HG03280 (cell line): Measurements from ENCODE around the gene MROH2A.

Experiments
- ATAC-seq: cut with Tn5 transposase; IDR thresholded peaks from one replicate; pipeline ENCODE4 v1.9.1; 2021; ENCODE audit warnings: mild to moderate bottlenecking, moderate library complexity; ENCODE audit not compliant: unreplicated experiment

MROH2A gene

GRCh38 chr2:233799087-233799665, 21.0 kb downstream of the MROH2A start:
- no peak for ATAC-seq

- no peak for ATAC-seq
Measured at GRCh38 chr2:233799716-233800115, 21.6 kb downstream of the MROH2A start.

DNA sequence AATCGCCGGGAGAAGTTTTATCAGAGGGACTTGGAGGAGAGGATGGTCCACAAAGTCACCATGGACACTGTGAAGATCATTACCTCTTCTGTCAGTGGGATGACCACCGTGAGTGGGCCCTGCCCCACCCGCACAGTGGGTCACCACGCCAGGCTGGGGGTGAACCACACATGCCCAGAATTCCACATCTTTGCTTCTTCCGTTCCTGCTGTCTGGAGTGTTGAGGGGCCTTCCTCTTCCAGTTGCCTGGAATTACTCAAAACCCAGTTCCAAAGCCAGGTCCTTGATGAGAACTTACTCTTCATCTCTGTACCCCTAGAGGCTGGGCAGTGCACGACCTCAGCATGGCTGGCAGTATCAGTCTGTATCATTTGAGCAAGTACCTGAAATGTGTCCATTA, 22.1 kb downstream of the MROH2A start:
- no peak for ATAC-seq

DNA sequence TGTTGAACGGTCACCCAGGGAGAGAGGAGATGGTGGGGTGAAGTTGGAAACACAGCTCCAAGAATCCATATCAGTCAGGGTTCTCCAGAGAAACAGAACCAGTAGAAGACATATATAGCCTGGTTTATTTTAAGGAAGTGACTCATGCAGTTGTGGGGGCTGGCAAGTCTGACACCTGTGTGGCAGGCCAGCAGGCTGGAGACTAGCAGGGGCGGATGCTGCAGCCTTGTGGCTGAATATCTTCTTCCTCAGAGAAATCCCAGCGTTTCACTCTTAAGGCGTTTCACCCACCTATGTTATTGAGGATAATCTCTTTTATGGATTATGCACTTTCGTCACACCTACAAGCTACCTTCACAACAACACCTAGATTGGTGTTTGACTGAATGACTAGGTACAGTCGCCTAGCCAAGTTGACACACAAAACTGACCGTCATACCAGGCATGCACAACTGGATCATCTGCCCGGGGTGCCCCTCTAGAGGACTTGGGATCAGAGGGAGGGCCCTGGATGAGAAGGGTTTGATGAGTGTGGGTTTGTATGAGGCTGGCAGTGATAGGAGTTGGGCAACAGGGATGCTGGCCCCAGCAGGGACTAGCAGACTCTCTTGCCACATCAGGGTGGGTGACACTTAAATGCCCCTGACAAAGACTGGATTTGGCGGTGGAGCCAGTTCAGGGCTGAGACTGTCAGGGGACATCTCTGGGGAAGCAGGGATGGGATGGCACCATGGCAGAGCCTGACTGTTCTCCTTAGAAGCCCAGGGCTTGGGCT, 23.4 kb downstream of the MROH2A start:
- ATAC-seq, result no peak

DNA sequence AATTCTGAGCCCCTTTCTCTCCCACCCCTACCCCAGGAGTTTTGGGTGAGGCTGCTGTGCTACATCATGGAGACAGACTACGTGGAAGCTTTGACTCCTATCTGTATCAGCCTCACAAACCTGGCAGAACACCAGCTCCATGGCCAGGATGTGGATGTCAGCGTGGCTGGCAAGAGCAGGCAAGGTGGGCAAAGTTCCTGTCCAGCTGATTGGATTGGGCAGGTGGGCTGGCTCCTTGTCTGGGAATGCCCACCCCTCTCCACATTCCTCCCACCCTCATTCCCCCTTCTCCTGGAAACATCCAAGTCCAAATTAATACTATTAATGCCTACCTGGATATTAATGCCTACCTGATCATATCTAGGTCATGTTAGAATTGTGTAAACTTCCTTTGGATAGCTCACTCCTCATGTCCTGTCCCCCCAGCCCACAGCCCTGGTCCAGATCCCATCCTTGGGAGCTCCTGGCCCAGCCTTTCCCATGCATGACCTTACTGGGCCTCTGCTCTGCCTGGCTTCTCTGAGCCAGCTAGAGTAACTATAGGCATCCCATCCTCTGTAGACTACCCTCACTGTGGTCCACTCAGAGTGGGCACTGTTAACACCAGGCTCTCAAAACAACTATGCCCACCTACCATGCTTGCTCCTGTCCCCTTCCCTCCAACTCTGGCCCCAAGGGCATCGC, 24.1 kb downstream of the MROH2A start:
- no peak for ATAC-seq

- no peak for ATAC-seq
Measured at GRCh38 chr2:233803292-233803911, 25.3 kb downstream of the MROH2A start.

DNA sequence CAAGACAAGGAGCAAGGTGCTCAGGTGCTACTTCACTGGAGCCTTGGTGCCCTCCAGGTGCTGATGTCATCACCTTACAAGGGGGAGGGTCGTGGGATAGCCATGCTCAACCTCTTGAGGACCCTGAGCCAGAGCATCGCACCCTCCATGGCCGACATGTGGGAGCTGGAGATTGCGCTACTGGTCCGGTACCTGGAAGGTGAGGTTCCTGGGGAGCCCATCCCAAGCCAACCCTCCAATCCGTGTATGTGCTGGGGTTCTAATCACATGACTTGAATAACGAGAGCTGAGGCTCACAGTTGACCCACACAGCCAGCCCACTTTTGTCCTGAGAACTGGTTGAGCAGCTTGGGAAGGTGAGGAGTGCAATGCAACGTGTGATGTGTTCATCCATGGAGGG, 25.9 kb downstream of the MROH2A start:
- no peak for ATAC-seq

DNA sequence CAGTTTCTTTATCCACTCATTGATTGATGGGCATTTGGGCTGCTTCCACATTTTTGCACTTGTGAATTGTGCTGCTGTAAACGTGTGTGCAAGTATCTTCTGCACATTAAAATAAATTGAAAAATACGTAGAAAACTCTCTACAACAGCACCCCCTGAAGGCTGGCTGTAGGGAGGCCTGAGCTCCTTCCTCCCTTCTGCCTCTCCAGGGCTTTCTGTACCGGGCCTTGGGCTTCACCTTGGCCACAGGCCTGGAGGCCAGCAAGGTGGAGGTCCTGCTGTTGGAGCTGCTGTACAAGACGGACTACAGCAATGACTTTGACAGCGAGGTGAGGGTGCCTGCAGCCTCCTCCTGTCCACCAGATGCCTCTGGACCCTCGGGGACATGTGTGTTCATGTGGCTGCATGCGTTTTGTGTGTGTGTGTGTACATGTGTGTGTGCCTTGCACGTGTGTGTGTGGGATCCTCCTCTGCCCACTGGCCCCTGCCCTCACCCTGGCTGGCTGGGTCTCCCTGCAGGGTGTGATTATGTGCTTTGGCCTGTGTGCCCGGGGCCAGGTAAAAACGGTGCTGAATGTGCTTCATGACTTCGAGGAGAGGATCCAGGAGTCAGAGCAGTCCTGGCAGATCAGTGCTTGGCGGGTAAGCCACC, 29.2 kb downstream of the MROH2A start:
- ATAC-seq, result no peak

DNA sequence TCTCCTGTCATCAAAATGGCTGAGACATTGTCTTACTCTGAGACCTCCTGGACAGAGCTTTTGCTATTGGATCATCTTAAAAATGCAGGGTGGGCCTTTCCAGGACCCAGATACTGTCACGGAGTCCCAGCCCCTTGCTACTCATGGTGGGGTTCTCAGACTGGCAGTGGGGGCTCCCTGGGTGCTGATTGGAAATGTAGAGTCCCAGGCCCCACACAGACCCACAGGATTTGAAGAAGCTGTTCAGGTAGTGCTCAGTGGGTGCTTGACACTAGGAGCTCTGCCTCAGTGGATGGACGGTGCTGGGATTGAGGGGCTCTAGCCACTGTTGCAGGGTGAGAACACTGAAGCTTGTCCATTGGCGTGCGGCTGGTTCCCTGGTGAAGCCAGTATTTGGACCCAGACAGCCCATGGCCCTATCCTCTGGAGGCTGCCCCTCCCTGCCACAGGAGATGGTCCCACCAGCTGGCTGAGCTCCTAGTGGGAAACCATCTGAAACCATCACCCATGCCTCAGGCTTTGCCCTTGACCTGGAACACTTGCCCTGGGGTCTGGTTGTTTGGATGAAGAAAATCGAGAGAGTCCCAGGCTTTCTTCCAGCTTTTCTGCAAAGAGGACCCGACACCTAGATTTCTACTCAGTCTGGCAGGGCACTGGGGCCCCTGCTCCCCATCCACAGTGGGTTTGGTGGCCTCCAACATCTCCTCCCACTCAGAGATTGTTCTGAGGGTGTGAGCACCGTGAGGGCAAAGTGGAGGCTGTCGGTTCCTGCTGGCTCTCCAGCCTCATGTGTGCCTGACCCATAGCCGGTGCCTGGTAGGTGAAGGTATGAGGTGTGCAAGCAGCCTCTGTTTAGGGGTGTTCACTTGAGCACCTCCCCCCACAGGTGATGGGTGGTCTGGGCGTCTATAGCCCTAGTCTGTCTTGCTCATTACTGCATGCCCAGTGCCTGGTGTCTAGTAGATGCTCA, 30.1 kb downstream of the MROH2A start:
- ATAC-seq, result no peak

DNA sequence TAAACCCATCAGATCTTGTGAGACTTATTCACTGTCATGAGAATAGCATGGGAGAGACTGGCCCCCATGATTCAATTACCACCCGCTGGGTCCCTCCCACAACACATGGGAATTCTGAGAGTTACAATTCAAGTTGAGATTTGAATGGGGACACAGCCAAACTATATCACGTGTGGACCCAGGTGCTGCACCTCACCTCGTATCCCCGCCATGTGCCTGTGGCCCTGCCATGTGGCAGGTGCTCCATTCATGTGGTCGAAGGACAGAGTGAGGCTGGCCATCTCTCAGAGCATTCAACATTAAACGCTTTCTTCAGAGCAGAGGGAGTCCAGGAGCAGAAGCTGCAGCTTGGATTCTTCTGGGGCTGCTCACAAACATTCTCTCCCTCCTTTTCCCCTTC, 32.3 kb downstream of the MROH2A start:
- ATAC-seq, result no peak

DNA sequence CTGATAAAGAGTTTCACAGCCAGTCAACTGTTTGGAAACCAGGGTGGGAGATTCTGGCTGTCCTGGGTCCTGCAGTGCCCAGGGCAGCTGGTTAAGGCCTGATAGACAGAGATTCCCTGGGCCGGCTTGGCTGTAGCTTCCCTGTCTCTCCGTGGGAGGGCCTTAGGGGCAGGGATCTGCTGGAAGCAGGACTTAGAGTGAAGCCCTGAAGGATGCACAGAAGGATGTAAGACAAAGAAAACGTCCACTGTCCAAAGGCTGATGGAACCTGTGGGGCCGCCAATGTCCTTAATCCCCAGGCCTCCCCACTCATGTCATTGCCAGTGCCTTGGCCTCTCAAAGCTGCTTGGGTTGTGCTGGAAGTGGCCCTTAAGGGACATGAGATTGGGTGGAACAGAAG, 33.0 kb downstream of the MROH2A start:
- ATAC-seq, result no peak

DNA sequence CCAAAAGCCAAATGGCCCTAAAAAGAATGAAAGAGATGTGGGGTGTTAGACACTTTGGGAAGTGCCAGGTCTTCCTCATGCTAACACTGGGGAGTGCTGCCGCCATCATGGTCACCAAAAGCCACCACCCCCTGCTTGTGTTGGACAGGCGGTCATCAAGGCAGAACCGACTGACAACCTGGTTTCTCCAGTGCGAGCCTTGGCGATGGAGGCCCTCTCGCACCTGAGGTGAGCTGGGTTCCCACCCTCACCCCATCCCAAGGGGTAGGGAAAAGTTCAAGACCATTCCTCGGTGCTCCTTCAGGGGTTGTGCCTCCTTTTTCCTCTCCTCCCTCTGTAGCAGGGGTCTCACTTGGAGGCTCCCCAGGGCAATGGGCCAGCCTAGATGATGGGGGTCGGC, 33.6 kb downstream of the MROH2A start:
- no peak for ATAC-seq

DNA sequence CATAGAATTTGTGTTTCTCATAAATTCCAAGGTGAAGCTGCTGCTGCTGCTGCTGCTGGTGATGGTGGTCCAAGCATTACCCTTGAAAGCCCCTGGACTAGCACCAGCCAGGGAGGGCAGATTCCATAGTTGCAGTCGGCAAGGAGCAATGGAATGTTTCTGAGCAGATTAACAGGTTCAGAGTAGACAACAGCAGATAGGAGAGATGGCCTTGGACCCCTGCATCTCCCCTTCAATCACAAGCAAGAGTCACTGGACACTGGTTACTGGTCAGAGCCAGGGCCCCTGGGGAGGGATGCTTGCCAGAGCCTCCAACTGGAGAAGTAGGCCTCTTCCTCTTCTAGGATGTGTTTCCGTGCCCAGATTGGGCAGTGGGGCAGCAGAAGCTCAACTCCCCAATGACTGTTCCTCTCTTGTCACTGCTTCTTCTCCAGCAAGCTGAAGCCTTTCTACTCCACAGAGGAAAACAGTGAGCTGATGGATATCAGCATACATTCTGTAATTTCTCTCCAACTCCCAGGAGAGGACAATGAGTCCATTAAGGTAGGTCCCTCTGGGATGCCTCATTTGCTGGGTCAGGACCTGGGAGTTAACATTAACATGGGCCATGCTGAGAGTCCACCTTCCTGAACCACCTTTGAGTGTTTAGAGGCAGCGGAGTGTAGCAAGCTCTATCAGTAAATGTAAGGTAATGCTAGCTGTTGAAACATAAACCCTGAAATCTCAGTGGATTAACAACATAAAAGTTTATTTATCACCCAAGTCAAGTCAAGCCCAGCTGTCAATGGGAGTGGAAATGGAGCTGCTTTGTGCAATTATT, 35.3 kb downstream of the MROH2A start:
- ATAC-seq, result no peak

GRCh38 chr2:233814056-233814835, 36.1 kb downstream of the MROH2A start:
- ATAC-seq, result no peak

DNA sequence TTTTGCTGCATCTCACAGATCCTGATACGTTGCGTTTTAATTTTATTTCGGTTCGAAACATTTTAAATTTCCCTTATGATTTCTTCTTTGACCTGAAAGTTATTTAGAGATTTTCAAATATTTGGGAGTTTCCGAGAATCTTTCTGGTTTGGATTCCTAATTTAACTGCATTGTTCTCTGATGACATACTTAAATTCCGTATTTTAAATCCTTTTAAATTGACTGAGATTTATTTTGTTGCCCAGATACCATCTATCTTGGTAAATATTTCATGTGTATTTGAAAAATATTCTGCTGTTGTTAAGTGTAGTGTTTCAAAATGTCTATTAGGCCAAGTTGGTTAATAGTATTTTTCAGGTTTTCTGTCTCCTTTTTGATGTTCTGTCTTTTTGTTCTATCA, 37.7 kb downstream of the MROH2A start:
- ATAC-seq, result no peak

DNA sequence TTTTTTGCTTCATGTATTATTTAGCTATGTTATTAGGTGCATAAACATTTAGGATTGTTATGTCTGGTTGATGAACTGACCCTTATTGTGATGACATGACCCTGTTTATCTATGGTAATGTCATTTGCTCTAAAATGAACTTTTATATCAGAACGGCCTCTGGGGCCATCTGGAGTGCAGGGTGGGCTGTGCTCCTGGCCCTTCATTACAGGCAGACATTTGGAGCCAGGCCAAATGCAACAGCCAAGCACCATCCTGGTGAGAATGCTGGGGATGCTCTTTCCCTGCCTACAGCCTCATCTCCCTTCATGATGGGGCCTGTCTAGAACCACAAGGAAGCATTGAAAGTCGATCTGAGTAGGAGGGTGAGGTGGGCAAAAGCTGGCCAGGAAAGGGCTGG, 38.2 kb downstream of the MROH2A start:
- no peak for ATAC-seq

DNA sequence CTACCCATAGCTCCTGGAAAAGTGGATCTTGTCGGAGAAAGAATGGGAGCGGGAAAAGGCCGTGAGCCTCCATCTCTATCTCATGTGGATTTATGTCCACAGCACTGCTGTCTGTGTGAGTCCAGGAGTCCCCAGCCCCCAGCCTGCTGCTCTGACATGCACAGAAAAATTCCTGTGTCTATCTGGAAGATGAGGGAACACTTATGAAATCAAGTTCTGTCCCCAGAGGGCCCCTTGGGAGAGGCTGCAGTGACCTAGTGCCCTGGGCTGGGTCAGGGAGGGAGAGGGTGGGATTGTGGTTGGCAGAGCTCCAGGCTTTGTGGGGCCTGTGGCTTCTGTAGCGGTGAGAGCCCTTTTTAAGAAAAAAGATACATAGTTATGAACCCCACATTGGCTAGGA, 38.6 kb downstream of the MROH2A start:
- ATAC-seq, result no peak

DNA sequence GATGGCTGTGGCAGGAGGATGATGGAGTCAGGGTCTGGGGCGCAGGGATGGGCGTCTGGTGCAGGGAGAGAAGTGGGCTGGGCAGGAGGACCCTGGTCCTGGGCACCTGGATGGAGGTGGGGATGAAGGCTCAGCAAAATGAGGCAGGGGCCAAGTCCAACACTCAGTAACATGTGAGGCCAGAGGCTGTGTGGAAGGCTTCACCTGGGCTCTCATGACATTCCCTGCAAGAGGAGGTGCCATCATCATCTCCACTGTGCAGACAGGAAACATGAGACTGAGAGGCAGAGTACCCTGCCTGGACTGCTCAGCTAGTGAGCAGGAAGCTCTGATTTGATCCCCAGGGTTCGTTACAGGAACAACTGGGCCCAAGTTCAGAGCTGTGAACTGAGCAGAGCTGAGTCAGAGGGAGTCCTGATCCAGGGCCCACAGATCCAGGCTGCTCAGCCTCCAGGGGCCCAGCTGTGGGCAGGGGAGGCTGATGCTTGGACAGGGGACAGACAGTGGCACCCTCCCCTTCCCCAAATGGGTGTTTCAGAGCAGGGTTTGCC, 39.3 kb downstream of the MROH2A start:
- no peak for ATAC-seq
